Hematopoietic multipotent progenitor cell treated with erythropoietin and hydrocortisone succinate and interleukin-3 and kit ligand, for 17 days (in vitro differentiated cells): ENCODE results near the gene SELENOW.
A peak's percentile ranks its signal among the peaks of the same experiment; 100 is the strongest.
"Not testable (repeated sequence)": the region's sequence is repeated elsewhere in the genome, so short reads cannot be mapped to it uniquely, and the experiment has no call there.

Experiments
- DNase-seq: peaks from one replicate; pipeline ENCODE4 v3.0.0-alpha.2; 2015; ENCODE audit warnings: low spot score

SELENOW gene

GRCh38 chr19:47778049-47778953 lies at the start of gene SELENOW:
SELENOW (plus strand) TSS chr19:47778703; CDS start chr19:47778786, 83 bp downstream.
- peak; percentile 45 for DNase-seq

- DNase-seq: no peak
Measured at GRCh38 chr19:47729468-47729798, 49.1 kb upstream of the SELENOW start.

- DNase-seq: peak; percentile 38
Measured at GRCh38 chr19:47729799-47730520, 48.5 kb upstream of the SELENOW start.

GRCh38 chr19:47730521-47730889 lies 48.0 kb upstream of the SELENOW start:
- no peak for DNase-seq

- DNase-seq: no peak
Measured at GRCh38 chr19:47730910-47731309, 47.6 kb upstream of the SELENOW start.

GRCh38 chr19:47735131-47735530 lies 43.4 kb upstream of the SELENOW start:
- no peak for DNase-seq

- no peak for DNase-seq
Measured at GRCh38 chr19:47740866-47741519, 37.5 kb upstream of the SELENOW start.

GRCh38 chr19:47741544-47742140 lies 36.9 kb upstream of the SELENOW start:
- no peak for DNase-seq

- no peak for DNase-seq
Measured at GRCh38 chr19:47742634-47743033, 35.9 kb upstream of the SELENOW start.

- DNase-seq: peak; percentile 98
Measured at GRCh38 chr19:47745010-47745901, 33.2 kb upstream of the SELENOW start, which contains the start of gene NOP53. NOP53 (plus strand) TSS chr19:47745546; CDS start chr19:47745560, 14 bp downstream.

- not testable (repeated sequence) for DNase-seq
Measured at GRCh38 chr19:47746129-47746528, 32.4 kb upstream of the SELENOW start.

GRCh38 chr19:47749326-47749725 lies 29.2 kb upstream of the SELENOW start:
- no peak for DNase-seq

- DNase-seq: no peak
Measured at GRCh38 chr19:47750752-47751151, 27.8 kb upstream of the SELENOW start.

GRCh38 chr19:47752440-47753211 lies 25.9 kb upstream of the SELENOW start:
- no peak for DNase-seq

GRCh38 chr19:47754206-47755064 lies 24.1 kb upstream of the SELENOW start:
- no peak for DNase-seq

- no peak for DNase-seq
Measured at GRCh38 chr19:47755065-47755761, 23.3 kb upstream of the SELENOW start.

GRCh38 chr19:47755762-47756626 lies 22.5 kb upstream of the SELENOW start:
- DNase-seq: no peak

- DNase-seq: no peak
Measured at GRCh38 chr19:47756627-47756929, 21.9 kb upstream of the SELENOW start.
